Upper lobe of left lung (tissue), 4 donors: ENCODE data around the gene CCNA2.

Experiments used
- CTCF ChIP-seq, 6 experiments: fragments of 450-650 bp in 4 of 6; fragments of 200-600 bp in 2 of 6; sonication (generic) in 2 of 6; IDR thresholded peaks; one replicate each; pipeline ENCODE4 v1.5.1; 2016 to 2019; ENCODE audit warnings: antibody characterized with exemption in 6 of 6
- POLR2A ChIP-seq, 4 donors: fragments of 450-650 bp; IDR thresholded peaks; one replicate each; pipeline ENCODE4 v1.5.1; 2016 to 2017; ENCODE audit warnings: antibody characterized with exemption in 4 of 4, mild to moderate bottlenecking in 2 of 4
- POLR2AphosphoS5 ChIP-seq, 2 donors: sonication (generic); formaldehyde crosslinking; IDR thresholded peaks; one replicate each; pipeline ENCODE4 v1.5.1; 2017; ENCODE audit warnings: antibody characterized with exemption in 2 of 2

- no peak for TF ChIP-seq POLR2AphosphoS5 (IDR thresholded peaks at IDR 0.05)
- TF ChIP-seq POLR2A (IDR thresholded peaks at IDR 0.05), result no peak
- TF ChIP-seq CTCF (IDR thresholded peaks at IDR 0.05), result no peak
Observed at GRCh38 chr4:121778991-121779628, 44.6 kb downstream of the CCNA2 start.
